T-helper 1 cell treated with Interleukin-12 subunit alpha and Interleukin-12 subunit beta and Interleukin-4 antibody, amounts not matched to agents 30 μg/mL and 1 μg/mL, for 36 hours (primary cell): Measurements from ENCODE around the gene FBH1.
"Not testable (repeated sequence)": the region's sequence is repeated elsewhere in the genome, so short reads cannot be mapped to it uniquely, and the experiment has no call there.

ENCODE experiments used
- H3K27ac Mint-ChIP-seq: one replicate; pipeline ENCODE4 v1.8.0; 2021; ENCODE audit warnings: mild to moderate bottlenecking, mixed read lengths
- H3K27me3 Mint-ChIP-seq: one replicate; pipeline ENCODE4 v1.8.0; 2021; ENCODE audit warnings: low read depth, mixed read lengths
- H3K36me3 Mint-ChIP-seq: one replicate; pipeline ENCODE4 v1.8.0; 2021; ENCODE audit warnings: low read depth, mixed read lengths
- H3K4me1 Mint-ChIP-seq: one replicate; pipeline ENCODE4 v1.8.0; 2021; ENCODE audit warnings: low read depth, mixed read lengths
- H3K4me3 Mint-ChIP-seq: one replicate; pipeline ENCODE4 v1.8.0; 2021; ENCODE audit warnings: mild to moderate bottlenecking, moderate library complexity, mixed read lengths
- H3K9me3 Mint-ChIP-seq: one replicate; pipeline ENCODE4 v1.8.0; 2021; ENCODE audit warnings: mixed read lengths

Gene FBH1

DNA sequence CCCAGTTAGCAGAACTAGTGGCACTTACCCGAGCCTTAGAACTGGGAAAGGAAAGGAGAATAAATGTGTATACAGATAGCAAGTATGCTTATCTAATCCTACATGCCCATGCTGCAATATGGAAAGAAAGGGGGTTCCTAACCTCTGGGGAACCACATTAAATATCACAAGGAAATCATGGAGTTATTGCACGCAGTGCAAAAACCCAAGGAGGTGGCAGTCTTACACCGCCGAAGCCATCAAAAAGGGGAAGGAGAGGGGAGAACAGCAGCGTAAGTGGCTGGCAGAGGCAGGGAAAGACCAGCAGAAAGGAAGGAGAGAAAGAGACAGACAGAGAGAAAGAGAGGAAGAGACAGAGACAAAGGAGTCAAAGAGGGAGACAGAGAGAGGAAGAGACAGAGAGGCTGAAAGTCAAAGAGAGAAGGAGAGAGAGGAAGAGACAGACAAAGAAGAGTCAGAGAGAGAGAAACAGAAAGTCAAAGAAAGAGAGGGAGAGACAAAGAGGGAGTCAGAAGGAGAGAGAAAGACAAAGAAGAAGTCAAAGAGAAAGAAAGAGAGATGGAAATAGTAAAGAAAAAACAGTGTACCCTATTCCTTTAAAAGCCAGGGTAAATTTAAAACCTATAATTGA, 23.5 kb upstream of the FBH1 start:
- H3K27ac Mint-ChIP-seq, H3K4me1 Mint-ChIP-seq, H3K27me3 Mint-ChIP-seq, H3K36me3 Mint-ChIP-seq: not testable (repeated sequence)
- Mint-ChIP-seq H3K9me3 (peaks cover 13% of the 10 kb centered on the region), H3K4me3 (peak overlapping the region; percentile 3)

DNA sequence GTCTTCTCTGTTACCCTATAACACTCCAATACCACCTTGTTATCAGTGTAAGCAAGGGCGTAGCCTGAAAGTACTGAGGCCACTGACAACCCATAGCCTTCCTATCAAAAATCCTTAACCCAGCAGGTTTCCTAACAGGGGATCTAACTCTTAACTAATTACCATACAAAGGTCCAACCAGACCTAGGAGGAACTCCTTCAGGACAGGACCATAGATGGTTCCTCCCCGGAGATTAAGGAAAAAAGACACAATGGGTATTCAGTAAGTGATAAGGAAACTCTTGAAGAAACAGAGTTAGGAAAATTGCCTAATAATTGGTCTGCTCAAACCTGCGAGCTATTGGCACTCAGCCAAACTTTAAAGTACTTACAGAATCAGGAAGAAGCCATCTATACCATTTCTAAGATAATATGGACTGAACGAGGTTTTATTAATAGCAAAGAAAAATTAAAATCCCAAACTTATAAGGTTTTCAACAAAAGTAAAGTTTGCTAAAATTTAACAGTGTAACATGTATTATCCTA, 22.9 kb upstream of the FBH1 start:
- H3K27ac Mint-ChIP-seq: not testable (repeated sequence)

DNA sequence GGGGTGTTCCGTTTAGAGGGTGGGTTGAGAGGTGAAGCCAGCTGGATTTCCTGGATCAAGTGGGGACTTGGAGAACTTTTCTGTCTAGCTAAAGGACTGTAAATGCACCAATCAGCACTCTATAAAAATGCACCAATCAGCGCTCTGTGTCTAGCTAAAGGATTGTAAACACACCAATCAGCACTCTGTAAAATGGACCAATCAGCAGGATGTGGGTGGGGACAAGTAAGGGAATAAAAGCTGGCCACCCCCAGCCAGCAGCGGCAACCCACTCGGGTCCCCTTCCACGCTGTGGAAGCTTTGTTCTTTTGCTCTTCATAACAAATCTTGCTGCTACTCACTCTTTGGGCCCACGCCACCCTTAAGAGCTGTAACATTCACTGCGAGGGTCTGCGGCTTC, 21.7 kb upstream of the FBH1 start:
- H3K4me1 Mint-ChIP-seq, H3K36me3 Mint-ChIP-seq, H3K27ac Mint-ChIP-seq, H3K27me3 Mint-ChIP-seq, H3K4me3 Mint-ChIP-seq: not testable (repeated sequence)
- H3K9me3 Mint-ChIP-seq: peaks cover 13% of the 10 kb centered on the region

More for the DNA sequence above, 22.9 kb upstream of the FBH1 start:
- not testable (repeated sequence) for H3K27me3 Mint-ChIP-seq, H3K4me1 Mint-ChIP-seq, H3K4me3 Mint-ChIP-seq, H3K36me3 Mint-ChIP-seq
- H3K9me3 Mint-ChIP-seq: peaks cover 13% of the 10 kb centered on the region

DNA sequence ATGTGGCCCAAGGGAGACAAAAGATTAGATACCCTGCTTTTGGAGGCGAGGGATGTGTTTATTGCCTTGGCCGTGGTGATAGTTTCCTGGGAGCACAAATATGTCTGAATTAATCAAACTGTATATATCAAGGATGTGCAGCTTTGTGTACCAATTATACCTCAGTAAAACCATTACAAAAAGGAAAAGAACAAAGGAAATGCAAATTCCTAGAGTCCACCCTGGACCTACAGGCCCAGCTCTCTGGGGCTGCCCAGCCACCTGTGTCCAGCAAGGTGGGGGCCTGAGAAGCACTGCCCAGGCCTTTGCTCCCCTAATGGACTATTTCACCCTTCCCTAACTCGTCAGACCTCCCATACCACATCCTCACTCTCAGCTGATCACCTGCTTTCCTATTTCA, 20.9 kb upstream of the FBH1 start:
- peaks cover 5% of the 10 kb centered on the region for H3K36me3 Mint-ChIP-seq
- H3K27ac Mint-ChIP-seq: no peak overlapping the region
- peaks cover 13% of the 10 kb centered on the region for H3K9me3 Mint-ChIP-seq
- no peak overlapping the region for H3K4me3 Mint-ChIP-seq
- H3K27me3 Mint-ChIP-seq: no peaks in the 10 kb centered on the region
- peaks cover 11% of the 10 kb centered on the region for H3K4me1 Mint-ChIP-seq

DNA sequence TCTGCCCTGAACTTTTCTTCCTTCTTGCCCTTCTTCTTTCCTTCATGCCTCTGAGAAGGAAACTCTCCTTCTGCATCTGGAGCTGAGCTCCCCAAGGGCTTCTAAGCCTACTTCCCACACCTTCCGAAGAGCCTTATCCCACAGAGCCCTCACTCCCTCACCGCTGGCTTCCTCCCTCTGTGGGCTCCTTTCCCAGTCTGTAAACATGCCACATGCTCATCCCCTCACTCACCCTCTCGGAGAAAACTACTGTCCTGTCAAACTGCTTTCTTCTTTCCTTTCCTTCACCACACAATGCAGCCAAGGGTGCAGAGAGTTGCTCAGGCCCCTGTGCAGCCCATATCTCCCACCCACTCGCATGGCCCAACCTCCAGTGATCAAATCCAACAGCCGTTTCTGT, 18.4 kb upstream of the FBH1 start:
- peaks cover 5% of the 10 kb centered on the region for H3K36me3 Mint-ChIP-seq
- H3K27ac Mint-ChIP-seq: no peak overlapping the region
- H3K4me3 Mint-ChIP-seq: no peak overlapping the region
- H3K4me1 Mint-ChIP-seq: peaks cover 7% of the 10 kb centered on the region
- H3K9me3 Mint-ChIP-seq: peaks cover 13% of the 10 kb centered on the region
- no peaks in the 10 kb centered on the region for H3K27me3 Mint-ChIP-seq

DNA sequence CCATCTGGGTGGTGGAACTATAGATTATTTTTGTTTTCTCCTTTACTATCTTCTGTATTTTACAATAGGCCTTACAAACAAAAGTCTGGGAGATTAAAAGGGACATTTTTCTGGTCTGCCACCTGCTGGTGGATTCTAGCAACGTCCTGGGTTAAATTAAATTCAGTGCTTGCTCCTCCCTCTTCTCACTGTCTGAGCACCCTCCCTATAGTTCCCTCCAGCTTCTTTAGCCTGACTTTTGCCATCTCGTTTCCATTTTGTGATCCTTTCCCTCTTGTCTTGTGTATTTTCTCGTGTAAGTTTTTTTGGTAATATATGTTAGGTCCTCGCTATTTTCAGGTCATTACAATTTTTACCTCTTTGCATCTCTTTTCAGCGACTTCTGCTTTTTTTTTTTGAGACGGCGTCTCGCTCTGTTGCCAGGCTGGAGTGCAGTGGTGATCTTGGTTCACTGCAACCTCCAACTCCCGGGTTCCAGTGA, 16.5 kb upstream of the FBH1 start:
- Mint-ChIP-seq H3K27ac (peak overlapping the region; percentile 16), H3K4me1 (peaks cover 5% of the 10 kb centered on the region), H3K4me3 (peak overlapping the region; percentile 59), H3K9me3 (peaks cover 6% of the 10 kb centered on the region), H3K27me3 (no peaks in the 10 kb centered on the region), H3K36me3 (peaks cover 5% of the 10 kb centered on the region)

DNA sequence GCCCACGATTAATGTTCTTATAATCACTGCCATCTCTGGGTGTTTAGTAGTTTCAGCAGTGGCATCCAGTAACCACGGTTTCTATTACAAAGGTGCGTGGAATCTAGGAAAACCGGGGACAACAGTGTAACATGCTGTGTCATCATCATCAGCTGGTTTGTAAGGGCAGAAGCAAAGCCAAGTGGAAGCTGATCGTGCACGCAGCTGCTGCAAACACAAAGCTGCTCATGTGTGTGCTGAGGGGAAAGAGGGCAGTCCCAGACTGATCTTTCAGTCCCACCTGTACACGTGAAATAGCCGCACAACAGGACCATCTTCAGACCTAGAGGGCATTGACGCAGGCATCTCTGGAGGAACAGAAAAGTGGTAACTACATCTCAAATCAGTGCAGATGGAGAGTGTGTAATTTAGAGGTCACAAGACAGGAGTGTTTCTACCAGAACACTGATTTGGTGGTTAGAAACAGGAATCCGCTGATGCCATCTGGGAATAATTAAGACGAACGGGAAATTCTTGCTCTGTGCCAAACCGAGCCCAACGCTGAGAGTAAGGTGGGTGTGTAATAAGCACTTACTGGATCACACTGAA, 13.8 kb upstream of the FBH1 start:
- H3K27me3 Mint-ChIP-seq: no peaks in the 10 kb centered on the region
- H3K4me3 Mint-ChIP-seq: no peak overlapping the region
- peaks cover 7% of the 10 kb centered on the region for H3K36me3 Mint-ChIP-seq
- H3K9me3 Mint-ChIP-seq: no peaks in the 10 kb centered on the region
- H3K27ac Mint-ChIP-seq: no peak overlapping the region
- peaks cover 5% of the 10 kb centered on the region for H3K4me1 Mint-ChIP-seq

DNA sequence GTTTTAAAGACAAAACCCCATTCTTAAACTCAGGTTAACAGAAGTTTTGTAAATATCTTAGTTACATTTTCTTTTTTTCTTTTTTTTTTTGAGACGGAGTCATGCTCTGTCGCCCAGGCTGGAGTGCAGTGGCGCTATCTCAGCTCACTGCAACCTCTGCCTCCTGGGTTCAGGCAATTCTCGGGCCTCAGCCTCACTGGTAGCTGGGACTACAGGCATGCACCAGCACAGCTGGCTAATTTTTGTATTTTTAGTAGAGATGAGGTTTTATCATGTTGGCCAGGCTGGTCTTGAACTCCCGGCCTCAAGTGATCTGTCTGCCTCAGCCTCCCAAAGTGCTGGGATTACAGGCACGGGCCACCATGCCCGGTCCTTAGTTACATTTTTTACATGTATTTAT, 13.0 kb upstream of the FBH1 start:
- H3K9me3 Mint-ChIP-seq, H3K4me3 Mint-ChIP-seq: not testable (repeated sequence)

DNA sequence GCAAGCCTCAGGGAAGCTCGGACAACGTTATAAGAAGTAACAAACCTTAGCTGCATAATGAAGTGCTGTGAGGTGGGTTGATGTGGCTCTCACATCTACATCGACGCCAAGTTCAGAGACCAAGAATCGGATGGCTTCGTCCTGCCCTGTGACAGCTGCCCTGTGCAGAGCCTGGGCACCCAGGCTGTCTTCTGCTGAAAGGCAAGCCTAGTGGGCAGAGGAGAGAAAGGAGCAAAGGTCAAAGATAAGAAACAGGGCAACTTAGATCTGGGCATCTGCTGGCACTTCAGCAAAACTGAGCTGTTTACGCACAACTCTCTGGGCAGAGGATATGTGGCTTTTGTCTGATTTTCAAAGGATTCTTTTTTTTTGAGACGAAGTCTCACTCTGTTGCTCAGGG, 7.1 kb upstream of the FBH1 start:
- H3K9me3 Mint-ChIP-seq: no peaks in the 10 kb centered on the region
- peaks cover 7% of the 10 kb centered on the region for H3K4me1 Mint-ChIP-seq
- no peak overlapping the region for H3K4me3 Mint-ChIP-seq
- H3K27ac Mint-ChIP-seq: no peak overlapping the region
- H3K27me3 Mint-ChIP-seq: no peaks in the 10 kb centered on the region
- H3K36me3 Mint-ChIP-seq: peaks cover 22% of the 10 kb centered on the region

More for the DNA sequence above, 13.0 kb upstream of the FBH1 start:
- not testable (repeated sequence) for H3K27ac Mint-ChIP-seq, H3K27me3 Mint-ChIP-seq, H3K36me3 Mint-ChIP-seq, H3K4me1 Mint-ChIP-seq

DNA sequence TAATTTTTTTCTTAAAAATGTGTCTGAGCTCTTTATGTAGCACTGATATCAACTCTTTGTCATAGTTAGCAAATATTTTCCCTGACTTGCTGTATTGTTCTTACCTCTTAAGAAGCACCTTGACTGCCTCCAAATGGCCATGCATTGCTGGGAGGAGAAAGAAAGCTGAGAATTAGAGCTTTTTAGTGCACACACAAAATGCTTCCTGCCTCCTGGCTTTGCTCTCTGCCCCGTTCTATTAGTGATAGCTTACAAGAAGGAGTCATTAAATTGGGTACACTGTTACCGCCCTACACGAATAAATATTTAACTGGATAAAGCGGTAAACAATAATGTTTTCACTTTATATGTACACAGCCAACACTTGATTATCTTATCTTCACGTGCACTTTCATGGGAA, 4.4 kb upstream of the FBH1 start:
- H3K36me3 Mint-ChIP-seq: peaks cover 19% of the 10 kb centered on the region
- H3K4me3 Mint-ChIP-seq: no peak overlapping the region
- no peak overlapping the region for H3K27ac Mint-ChIP-seq
- no peaks in the 10 kb centered on the region for H3K27me3 Mint-ChIP-seq
- no peaks in the 10 kb centered on the region for H3K9me3 Mint-ChIP-seq
- peaks cover 16% of the 10 kb centered on the region for H3K4me1 Mint-ChIP-seq

DNA sequence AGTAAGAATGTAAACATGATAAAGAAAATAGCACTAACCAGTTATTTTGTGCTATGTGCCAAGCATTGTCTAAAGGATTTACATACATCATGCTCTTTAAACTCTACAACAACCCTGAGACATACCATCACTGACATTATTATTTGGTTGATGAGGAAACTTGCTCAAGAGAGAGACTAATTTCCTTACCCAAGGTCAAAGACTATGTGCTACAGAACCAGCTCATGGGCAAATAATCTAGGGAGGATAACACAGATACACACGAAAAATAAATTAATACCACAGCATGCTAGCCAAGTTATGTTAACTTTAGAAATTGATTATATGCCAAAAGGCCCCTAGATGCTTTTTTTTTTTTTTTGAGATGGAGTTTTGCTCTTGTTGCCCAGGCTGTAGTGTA, 3.0 kb upstream of the FBH1 start:
- peaks cover 27% of the 10 kb centered on the region for H3K4me1 Mint-ChIP-seq
- no peaks in the 10 kb centered on the region for H3K27me3 Mint-ChIP-seq
- H3K36me3 Mint-ChIP-seq: peaks cover 19% of the 10 kb centered on the region
- H3K4me3 Mint-ChIP-seq: no peak overlapping the region
- H3K27ac Mint-ChIP-seq: no peak overlapping the region
- H3K9me3 Mint-ChIP-seq: no peaks in the 10 kb centered on the region

DNA sequence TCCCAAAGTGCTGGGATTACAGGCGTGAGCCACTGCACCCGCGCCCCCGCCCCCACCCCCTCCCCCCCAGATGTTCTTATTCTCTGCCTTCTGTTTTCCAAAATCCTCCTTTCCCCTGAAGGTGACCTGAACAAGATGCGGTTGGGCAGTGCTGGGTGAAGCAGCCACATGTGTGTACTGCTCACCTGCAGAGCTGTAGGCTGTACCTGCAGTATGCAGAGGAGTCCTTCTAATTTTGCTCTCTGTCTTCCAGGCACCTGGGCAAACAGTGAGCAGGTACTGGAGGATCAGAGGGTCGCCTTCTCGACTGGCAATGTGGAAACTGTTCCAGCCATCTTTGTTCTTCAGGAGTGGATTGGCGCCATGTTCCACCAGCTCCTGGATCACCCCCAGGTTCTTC, 2.4 kb upstream of the FBH1 start:
- no peaks in the 10 kb centered on the region for H3K9me3 Mint-ChIP-seq
- H3K27ac Mint-ChIP-seq: no peak overlapping the region
- H3K4me1 Mint-ChIP-seq: peaks cover 33% of the 10 kb centered on the region
- no peaks in the 10 kb centered on the region for H3K27me3 Mint-ChIP-seq
- H3K36me3 Mint-ChIP-seq: peaks cover 21% of the 10 kb centered on the region
- peak overlapping the region; percentile 50 for H3K4me3 Mint-ChIP-seq

DNA sequence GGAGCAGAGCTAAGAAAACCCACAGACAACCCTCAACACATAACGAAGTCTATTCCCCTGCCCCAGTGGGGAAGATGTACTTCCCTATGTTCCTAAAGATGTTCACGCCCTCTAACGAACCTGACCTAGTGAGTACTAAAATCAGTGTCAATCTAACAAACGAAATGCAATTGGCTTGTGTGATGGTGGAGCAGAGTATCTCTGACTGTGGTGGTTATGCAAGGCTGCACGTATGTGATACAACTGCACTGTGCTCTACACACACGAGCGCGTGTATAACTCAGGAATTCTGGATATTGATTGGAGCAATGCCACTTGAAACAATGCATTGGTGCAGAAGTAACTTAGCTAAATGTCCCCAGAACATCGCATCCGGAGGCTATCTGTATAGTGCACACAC, 1.7 kb upstream of the FBH1 start:
- no peak overlapping the region for H3K27ac Mint-ChIP-seq
- H3K9me3 Mint-ChIP-seq: no peaks in the 10 kb centered on the region
- peak overlapping the region; percentile 86 for H3K4me3 Mint-ChIP-seq
- H3K4me1 Mint-ChIP-seq: peaks cover 36% of the 10 kb centered on the region
- no peaks in the 10 kb centered on the region for H3K27me3 Mint-ChIP-seq
- H3K36me3 Mint-ChIP-seq: peaks cover 21% of the 10 kb centered on the region

DNA sequence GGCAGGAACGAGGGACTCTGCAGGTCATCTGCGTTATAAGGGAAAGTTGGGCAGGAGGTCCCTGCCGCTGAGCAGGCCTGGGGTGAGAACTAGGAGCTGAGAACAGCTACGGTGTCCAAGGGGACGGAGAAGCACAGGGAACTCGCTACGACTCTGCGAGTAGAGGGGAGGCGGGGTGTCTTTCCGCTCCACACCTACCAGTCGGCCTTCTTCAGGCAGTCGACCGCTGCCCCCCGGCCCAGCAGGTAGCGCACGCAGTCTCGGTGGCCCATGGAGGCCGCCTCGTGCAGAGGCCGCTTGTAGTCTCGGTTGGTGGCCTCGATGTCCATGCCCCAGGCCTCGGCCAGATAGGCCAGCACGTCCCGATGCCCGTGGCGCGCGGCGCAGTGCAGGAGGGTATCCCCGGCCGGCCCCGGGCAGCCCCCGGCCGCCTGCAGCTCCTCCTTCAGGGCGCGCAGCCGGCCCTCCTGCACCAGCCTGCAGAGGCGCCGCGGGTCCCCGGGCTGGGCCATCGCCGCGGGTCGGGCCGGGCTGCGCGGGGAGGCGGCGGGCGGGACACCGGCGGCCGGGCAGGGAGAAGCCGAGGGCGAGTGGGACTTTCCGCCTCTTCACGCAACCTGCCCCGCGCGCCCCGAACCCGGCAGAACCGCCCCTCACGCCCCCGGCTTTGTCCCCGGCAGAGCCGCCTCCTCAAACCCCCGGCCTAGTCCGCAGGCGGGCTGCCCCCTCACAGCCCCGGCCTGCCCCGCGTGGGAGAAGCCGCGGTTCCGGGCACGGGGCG, 1.0 kb upstream of the FBH1 start:
- peak overlapping the region; percentile 86 for H3K4me3 Mint-ChIP-seq
- H3K36me3 Mint-ChIP-seq: peaks cover 23% of the 10 kb centered on the region
- peak overlapping the region; percentile 60 for H3K27ac Mint-ChIP-seq
- H3K27me3 Mint-ChIP-seq: no peaks in the 10 kb centered on the region
- H3K4me1 Mint-ChIP-seq: peaks cover 38% of the 10 kb centered on the region
- no peaks in the 10 kb centered on the region for H3K9me3 Mint-ChIP-seq

DNA sequence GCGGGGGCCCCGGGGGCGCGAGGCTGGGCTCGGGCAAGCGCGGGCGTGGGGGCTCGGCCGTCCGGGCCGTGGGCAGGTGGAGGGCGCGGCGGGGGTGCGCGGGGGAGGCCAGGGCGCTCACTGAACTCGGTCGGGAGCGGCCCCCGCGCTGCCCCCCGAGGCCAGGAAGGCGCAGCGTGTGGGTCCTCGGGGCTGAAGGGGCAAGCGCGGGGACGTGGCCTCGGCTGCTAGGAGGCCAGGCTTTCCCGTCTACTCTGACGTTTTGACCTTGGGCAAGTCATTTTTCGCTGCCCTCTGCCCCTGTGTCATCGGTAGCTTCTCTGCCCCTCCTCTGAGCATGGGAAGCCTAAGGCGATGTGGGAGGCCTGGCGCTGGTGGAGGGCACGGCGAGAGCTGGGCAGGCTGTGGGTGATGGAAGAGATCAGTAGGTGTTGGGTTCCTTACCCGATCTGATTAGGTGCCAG, 441 bp downstream of the FBH1 start:
- Mint-ChIP-seq H3K4me1 (peaks cover 45% of the 10 kb centered on the region), H3K27ac (peak overlapping the region; percentile 78), H3K27me3 (no peaks in the 10 kb centered on the region), H3K9me3 (no peaks in the 10 kb centered on the region), H3K4me3 (peak overlapping the region; percentile 96), H3K36me3 (peaks cover 30% of the 10 kb centered on the region)
